Measurements from ENCODE around the gene RBPJ.

DNA sequence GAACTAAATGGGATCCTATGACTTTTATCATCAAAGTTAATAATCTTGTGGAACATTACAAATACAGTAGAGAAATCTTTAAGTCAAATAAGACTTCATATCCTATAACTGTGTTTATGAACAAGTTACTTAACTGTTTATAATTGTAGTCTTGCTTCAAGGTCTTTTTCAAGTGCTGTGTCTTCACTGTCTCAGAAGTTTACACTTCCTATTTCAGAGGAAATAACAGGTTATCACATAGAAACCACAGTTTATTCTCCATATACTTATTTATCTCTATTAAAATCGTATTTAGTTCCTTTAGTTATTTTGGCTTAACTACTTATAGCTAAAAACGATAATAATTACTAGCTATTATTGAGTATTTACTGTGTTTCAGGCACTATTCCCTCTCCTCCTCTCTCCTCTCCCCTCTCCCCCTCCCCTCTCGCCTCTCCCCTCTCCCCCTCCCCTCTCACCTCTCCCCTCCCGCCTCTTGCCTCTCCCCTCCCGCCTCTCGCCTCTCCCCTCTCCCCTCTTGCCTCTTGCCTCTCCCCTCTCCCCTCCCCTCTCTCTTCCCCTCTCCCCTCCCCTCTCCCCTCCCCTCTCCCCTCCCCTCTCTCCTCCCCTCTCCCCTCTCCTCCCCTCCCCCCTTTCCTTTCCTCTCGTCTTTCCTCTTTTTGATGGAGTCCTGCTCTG is 63.7 kb downstream of the RBPJ start:
- no peak for TF ChIP-seq EZH2 (IDR thresholded peaks at IDR 0.05; ENCODE audit: low read length, missing control alignments)
- TF ChIP-seq, protein P1, sequence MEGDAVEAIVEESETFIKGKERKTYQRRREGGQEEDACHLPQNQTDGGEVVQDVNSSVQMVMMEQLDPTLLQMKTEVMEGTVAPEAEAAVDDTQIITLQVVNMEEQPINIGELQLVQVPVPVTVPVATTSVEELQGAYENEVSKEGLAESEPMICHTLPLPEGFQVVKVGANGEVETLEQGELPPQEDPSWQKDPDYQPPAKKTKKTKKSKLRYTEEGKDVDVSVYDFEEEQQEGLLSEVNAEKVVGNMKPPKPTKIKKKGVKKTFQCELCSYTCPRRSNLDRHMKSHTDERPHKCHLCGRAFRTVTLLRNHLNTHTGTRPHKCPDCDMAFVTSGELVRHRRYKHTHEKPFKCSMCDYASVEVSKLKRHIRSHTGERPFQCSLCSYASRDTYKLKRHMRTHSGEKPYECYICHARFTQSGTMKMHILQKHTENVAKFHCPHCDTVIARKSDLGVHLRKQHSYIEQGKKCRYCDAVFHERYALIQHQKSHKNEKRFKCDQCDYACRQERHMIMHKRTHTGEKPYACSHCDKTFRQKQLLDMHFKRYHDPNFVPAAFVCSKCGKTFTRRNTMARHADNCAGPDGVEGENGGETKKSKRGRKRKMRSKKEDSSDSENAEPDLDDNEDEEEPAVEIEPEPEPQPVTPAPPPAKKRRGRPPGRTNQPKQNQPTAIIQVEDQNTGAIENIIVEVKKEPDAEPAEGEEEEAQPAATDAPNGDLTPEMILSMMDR (conservative IDR thresholded peaks at IDR 0.05 in 1 of 2, IDR thresholded peaks at IDR 0.05 in 1 of 2; ENCODE audit: low read depth in 1 of 2, low read length in 2 of 2): no peak
